Endothelial cell of umbilical vein (primary cell): ENCODE measurements around the gene C1orf105.

Experiments used
- EZH2 ChIP-seq: IDR thresholded peaks from 2 replicates; pipeline ENCODE4 v1.6.1; 2012; ENCODE audit warnings: borderline replicate concordance, low read depth, mild to moderate bottlenecking, moderate library complexity, low read length, inconsistent platforms; ENCODE audit not compliant: severe bottlenecking
- JUN ChIP-seq: IDR thresholded peaks from 2 replicates; pipeline ENCODE4 v1.6.1; 2011; ENCODE audit warnings: borderline replicate concordance, low read depth; ENCODE audit not compliant: insufficient read length, insufficient read depth
- POLR2A ChIP-seq: IDR thresholded peaks from 2 replicates; pipeline ENCODE4 v1.6.1; 2012; ENCODE audit warnings: low read depth, mild to moderate bottlenecking, control low read depth, low read length
- TF ChIP-seq, protein P1 (sequence below), 2 donors: IDR thresholded peaks; 1 replicate in 1 of 2; 2 replicates in 1 of 2; pipeline ENCODE4 v1.5.1; 2011; ENCODE audit warnings: low read length in 2 of 2, mild to moderate bottlenecking in 2 of 2, moderate library complexity in 2 of 2, control low read depth in 1 of 2, inconsistent platforms in 1 of 2, low read depth in 1 of 2; ENCODE audit not compliant: insufficient read depth in 1 of 2; ENCODE audit errors: extremely low read depth in 1 of 2

DNA sequence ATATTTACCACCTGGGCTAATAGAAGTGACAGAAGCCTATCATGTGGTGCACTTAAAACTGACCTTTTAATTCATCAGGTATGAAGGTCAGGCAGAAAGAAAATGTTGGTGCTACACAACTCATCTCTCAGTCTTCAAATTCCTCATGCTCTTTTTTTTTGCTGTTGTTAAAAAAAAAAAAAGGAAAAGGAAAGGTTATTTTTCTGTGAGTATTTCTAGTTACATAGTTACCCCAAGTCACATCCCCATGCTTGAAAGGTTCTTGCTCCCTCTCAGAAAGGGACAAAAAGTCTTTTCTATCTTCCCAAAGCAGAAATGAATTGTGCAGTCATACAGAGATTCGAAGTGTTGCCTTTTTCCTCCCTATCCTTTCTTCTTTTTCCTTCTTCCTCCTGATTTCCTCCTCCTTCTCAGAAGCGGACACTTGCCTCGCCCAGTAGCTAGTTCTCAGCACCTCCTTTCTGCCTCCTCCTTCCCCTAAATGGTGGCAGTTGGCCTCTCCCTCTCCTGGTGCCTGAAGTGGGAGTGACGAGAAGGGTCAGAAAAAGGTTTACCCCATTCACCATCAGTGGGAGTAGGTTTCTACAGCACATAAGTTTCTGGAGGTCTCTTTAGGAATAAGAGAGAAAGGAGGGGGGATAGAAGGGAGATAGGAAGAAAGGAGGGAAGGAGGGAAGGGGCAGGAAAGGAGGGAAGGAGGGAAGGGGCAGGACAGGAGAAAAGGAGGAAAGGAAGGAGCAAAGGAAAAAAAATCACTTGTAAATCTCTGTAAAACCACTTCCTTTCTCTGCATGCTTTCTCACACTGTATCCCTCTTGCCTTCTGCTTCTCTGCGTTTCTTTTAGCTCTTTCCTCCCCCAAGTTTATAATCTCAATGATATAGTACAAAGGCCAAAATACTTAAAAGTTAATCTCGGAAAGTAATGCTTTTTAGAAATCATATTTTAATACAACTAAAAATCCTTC lies 20.4 kb upstream of the C1orf105 start:
- TF ChIP-seq POLR2A (no peak), EZH2 (no peak), JUN (no peak)
- TF ChIP-seq, protein P1, sequence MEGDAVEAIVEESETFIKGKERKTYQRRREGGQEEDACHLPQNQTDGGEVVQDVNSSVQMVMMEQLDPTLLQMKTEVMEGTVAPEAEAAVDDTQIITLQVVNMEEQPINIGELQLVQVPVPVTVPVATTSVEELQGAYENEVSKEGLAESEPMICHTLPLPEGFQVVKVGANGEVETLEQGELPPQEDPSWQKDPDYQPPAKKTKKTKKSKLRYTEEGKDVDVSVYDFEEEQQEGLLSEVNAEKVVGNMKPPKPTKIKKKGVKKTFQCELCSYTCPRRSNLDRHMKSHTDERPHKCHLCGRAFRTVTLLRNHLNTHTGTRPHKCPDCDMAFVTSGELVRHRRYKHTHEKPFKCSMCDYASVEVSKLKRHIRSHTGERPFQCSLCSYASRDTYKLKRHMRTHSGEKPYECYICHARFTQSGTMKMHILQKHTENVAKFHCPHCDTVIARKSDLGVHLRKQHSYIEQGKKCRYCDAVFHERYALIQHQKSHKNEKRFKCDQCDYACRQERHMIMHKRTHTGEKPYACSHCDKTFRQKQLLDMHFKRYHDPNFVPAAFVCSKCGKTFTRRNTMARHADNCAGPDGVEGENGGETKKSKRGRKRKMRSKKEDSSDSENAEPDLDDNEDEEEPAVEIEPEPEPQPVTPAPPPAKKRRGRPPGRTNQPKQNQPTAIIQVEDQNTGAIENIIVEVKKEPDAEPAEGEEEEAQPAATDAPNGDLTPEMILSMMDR (IDR thresholded peaks at IDR 0.05; ENCODE audit: extremely low read depth in 1 of 2, insufficient read depth in 1 of 2, low read depth in 1 of 2, low read length in 2 of 2) = no peak
